Measurements from ENCODE around the gene LMO2.

Gene LMO2

DNA sequence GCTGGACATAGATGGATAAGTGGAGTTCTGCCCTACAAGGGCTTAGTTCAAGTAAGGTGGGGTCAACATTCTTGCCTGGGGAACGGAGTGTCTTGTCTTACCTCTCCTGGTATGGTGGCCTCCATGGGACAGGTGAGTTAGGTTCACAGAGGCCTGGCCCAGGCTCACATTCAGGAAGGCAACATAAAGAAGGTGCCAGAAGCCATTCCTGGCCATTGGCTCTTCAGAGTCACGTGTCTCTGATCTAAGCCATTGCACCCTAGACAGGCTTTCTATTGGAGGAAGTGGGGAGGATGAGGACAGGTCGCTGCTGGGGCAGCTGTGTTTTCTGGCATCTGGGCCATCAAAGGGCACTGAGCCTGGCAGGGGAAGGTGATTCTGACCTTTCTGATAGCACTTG lies 14.8 kb downstream of the LMO2 start:
- H3K27me3 ChIP-seq (replicated peaks; ENCODE audit: control insufficient read depth, insufficient read depth, low read length), result no peaks in the 10 kb centered on the region
- DNase-seq (ENCODE audit: extremely low read depth, insufficient read length), result no peak
- no peak overlapping the region for H3K4me3 ChIP-seq (replicated peaks; ENCODE audit: low read depth, low read length)
- H3K36me3 ChIP-seq (ENCODE audit: control insufficient read depth, insufficient read depth, low read length), result no peaks in the 10 kb centered on the region
- TF ChIP-seq, protein P1, sequence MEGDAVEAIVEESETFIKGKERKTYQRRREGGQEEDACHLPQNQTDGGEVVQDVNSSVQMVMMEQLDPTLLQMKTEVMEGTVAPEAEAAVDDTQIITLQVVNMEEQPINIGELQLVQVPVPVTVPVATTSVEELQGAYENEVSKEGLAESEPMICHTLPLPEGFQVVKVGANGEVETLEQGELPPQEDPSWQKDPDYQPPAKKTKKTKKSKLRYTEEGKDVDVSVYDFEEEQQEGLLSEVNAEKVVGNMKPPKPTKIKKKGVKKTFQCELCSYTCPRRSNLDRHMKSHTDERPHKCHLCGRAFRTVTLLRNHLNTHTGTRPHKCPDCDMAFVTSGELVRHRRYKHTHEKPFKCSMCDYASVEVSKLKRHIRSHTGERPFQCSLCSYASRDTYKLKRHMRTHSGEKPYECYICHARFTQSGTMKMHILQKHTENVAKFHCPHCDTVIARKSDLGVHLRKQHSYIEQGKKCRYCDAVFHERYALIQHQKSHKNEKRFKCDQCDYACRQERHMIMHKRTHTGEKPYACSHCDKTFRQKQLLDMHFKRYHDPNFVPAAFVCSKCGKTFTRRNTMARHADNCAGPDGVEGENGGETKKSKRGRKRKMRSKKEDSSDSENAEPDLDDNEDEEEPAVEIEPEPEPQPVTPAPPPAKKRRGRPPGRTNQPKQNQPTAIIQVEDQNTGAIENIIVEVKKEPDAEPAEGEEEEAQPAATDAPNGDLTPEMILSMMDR (IDR thresholded peaks at IDR 0.05; ENCODE audit: insufficient read depth, low read length, poor library complexity, severe bottlenecking), result no peak

DNA sequence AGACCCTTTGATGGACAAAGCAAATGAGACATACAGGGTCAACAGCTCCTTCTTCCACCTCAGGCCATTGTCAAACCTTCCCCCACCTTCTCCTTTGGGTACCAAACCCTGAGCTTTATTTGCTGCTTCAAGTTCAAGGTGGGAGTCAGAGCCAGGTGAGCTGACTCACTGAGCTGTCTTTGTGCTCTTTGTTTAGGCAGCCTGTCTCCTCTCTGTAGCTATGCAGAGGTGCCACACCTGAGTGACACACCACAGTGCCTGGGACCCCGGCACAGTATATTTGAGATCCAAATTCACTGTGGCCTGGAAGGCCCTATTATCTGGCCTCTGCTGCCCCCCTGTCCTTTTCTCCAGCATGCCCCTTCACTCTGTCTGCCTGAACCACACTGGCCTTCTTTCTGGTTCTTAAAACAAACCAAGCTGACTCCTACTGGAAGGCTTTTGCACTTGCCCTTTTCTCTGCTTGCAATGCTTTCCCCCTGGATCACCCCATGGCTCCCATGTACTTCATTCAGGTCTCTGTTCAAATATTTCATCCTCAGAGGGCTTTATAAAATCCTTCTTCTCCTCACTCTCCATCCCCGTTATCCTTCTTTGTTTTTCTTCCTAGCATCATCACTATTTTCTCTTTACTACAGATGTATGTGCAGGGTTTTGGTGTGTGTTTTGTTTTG lies 16.1 kb downstream of the LMO2 start:
- Histone ChIP-seq H3K36me3 (ENCODE audit: control insufficient read depth, insufficient read depth, low read length) (no peaks in the 10 kb centered on the region), H3K27me3 (replicated peaks; ENCODE audit: control insufficient read depth, insufficient read depth, low read length) (no peaks in the 10 kb centered on the region)

DNA sequence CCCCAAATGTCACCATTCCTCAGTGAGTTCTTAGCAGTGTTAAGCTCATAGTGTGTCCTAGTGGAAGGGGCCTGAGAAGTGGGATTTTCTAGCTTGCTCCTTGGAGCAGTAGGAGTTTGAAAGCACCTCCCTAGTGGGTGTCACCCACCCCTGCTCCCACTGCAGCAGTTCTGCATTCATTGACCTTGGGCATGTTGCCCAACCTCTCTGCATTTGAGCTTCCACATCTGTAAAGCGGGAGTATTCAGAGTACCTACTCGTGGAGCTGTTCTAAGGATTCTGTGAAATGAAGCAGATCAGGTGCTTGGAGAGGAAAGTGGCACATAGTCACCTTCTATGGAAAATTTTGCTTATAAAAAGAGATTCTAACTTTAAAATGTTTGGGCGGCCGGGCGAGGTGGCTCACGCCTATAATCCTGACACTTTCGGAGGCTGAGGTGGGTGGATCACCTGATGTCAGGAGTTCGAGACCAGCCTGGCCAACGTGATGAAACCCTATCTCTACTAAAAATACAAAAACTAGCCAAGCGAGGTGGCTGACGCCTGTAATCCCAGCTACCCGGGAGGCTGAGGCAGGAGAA lies 16.9 kb downstream of the LMO2 start:
- TF ChIP-seq, protein P1 (IDR thresholded peaks at IDR 0.05; ENCODE audit: insufficient read depth, low read length, poor library complexity, severe bottlenecking), result no peak
- H3K4me3 ChIP-seq (replicated peaks; ENCODE audit: low read depth, low read length), result no peak overlapping the region
- no peaks in the 10 kb centered on the region for H3K36me3 ChIP-seq (ENCODE audit: control insufficient read depth, insufficient read depth, low read length)
- DNase-seq (ENCODE audit: extremely low read depth, insufficient read length), result no peak
- no peaks in the 10 kb centered on the region for H3K27me3 ChIP-seq (replicated peaks; ENCODE audit: control insufficient read depth, insufficient read depth, low read length)

More for the DNA sequence above, 16.1 kb downstream of the LMO2 start:
- TF ChIP-seq, protein P1 (IDR thresholded peaks at IDR 0.05; ENCODE audit: insufficient read depth, low read length, poor library complexity, severe bottlenecking), result no peak
- no peak overlapping the region for H3K4me3 ChIP-seq (replicated peaks; ENCODE audit: low read depth, low read length)
- DNase-seq (ENCODE audit: extremely low read depth, insufficient read length), result no peak

DNA sequence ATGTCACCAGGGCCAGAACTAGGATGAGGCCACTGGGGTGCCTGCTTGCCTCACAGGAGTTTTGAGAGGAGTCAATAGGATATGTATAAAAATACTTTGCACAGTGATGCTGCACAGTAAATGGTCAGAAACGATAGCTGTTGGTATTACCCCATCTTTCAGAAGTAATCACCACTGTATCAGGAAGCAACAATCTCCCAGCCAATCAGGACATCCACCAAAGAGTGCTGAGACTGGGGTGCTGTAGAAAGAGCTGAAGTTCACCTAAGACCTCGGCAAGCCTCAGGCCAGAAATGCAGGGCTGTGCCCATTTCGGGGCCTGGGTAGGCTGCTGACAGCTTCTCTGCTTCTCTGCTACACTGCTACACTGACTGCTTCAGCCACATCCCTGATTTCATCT lies 17.4 kb downstream of the LMO2 start:
- Histone ChIP-seq H3K27me3 (replicated peaks; ENCODE audit: control insufficient read depth, insufficient read depth, low read length) (no peaks in the 10 kb centered on the region), H3K4me3 (replicated peaks; ENCODE audit: low read depth, low read length) (no peak overlapping the region), H3K36me3 (ENCODE audit: control insufficient read depth, insufficient read depth, low read length) (no peaks in the 10 kb centered on the region)
- DNase-seq (ENCODE audit: extremely low read depth, insufficient read length), result no peak
- TF ChIP-seq, protein P1 (IDR thresholded peaks at IDR 0.05; ENCODE audit: insufficient read depth, low read length, poor library complexity, severe bottlenecking), result no peak

DNA sequence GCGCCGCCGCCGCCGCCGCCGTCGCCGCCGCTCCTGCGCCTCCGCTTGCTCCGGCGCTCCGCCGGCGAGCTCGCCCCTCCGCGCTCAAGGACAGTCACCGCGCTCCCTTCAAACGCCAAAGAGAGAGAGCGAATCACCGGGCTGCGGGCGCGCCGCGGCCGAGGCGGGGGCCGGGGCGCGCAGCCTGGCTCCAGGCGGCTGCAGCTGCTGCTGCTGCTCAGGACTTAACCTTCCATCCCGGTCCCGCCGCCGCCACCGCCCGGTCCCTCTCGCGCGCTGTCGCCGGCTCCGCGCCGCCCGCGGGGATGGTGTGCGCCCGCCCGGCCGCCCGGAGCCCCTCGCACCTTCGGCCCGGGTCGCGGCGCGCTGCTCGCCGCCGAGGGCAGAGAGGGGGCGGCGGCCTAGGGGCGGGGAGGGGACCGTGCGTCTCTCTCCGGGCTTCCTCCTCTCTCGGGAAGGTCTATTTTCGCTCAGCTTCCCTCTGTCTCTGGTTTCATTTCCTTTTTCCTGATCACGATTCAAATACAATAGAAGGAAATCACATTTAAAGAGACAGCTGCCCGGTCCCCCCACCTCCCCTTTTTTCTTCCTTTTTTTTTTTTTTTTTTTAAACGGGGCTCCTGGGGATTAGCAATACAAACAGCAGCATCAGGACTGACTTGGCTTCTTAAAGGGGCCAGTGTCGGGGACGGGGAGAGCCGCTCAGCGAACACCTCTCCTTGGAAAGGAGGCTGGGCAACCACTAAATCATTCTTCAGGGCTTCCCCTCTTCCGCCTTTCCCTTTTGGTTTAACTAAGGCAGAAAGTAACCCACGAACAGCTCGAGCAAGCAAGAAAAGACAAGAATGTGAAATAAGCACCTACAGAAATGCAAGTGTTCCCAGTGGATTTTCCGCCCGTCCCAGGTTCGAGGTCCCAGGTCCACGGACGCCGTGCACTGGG lies 22.1 kb downstream of the LMO2 start:
- no peaks in the 10 kb centered on the region for H3K27me3 ChIP-seq (replicated peaks; ENCODE audit: control insufficient read depth, insufficient read depth, low read length)
- no peaks in the 10 kb centered on the region for H3K36me3 ChIP-seq (ENCODE audit: control insufficient read depth, insufficient read depth, low read length)
- peak; percentile 68 for DNase-seq (ENCODE audit: extremely low read depth, insufficient read length)
- H3K4me3 ChIP-seq (replicated peaks; ENCODE audit: low read depth, low read length), result peak overlapping the region; percentile 62
- TF ChIP-seq, protein P1 (IDR thresholded peaks at IDR 0.05; ENCODE audit: insufficient read depth, low read length, poor library complexity, severe bottlenecking), result no peak

Data from GM06990 (cell line).